ENCODE data around the gene TRAF4.
A peak's percentile ranks its signal among the peaks of the same experiment; 100 is the strongest.

TRAF4 gene

DNA sequence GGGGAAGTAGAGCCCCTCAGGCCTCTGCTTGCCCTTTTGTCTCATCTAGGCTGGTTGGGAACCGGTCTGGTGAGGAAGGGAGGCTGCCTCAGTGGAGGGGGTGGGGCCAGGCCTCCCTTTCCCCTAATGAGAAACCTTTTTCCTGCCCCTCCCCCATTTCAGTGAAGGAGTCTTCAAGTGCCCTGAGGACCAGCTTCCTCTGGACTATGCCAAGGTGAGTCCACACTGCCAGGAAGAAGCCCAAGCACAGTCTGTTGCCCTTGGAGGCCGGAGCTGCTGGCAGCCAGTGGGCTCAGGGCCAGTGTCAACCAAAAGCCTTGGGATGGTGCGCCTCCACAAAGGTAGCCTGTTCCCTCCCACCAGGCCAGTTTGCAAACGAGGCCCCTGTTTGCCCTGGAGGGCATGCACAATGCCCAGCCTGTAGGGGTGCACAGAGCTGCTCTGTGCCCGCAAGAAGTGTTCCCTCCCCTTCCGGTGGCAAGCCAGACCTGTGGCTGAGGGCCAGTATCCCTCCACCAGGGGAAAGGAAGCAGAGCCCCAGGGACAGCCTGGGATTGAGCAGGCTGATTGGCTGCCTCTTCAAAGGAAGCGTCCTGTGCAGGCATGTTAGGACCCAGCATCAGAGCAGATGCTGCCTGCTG is 3.4 kb downstream of the TRAF4 start:
- peak; percentile 71 for DNase-seq (ENCODE audit: low read depth)
- peak overlapping the region; percentile 88 for H3K4me3 ChIP-seq (ENCODE audit: low read length)
- TF ChIP-seq, protein P1, sequence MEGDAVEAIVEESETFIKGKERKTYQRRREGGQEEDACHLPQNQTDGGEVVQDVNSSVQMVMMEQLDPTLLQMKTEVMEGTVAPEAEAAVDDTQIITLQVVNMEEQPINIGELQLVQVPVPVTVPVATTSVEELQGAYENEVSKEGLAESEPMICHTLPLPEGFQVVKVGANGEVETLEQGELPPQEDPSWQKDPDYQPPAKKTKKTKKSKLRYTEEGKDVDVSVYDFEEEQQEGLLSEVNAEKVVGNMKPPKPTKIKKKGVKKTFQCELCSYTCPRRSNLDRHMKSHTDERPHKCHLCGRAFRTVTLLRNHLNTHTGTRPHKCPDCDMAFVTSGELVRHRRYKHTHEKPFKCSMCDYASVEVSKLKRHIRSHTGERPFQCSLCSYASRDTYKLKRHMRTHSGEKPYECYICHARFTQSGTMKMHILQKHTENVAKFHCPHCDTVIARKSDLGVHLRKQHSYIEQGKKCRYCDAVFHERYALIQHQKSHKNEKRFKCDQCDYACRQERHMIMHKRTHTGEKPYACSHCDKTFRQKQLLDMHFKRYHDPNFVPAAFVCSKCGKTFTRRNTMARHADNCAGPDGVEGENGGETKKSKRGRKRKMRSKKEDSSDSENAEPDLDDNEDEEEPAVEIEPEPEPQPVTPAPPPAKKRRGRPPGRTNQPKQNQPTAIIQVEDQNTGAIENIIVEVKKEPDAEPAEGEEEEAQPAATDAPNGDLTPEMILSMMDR (IDR thresholded peaks at IDR 0.05; ENCODE audit: insufficient read depth, low read depth, low read length, missing control alignments), result no peak

- H3K4me3 ChIP-seq (ENCODE audit: low read length), result no peak overlapping the region
Observed at GRCh38 chr17:28747801-28748750, 4.3 kb downstream of the TRAF4 start.

DNA sequence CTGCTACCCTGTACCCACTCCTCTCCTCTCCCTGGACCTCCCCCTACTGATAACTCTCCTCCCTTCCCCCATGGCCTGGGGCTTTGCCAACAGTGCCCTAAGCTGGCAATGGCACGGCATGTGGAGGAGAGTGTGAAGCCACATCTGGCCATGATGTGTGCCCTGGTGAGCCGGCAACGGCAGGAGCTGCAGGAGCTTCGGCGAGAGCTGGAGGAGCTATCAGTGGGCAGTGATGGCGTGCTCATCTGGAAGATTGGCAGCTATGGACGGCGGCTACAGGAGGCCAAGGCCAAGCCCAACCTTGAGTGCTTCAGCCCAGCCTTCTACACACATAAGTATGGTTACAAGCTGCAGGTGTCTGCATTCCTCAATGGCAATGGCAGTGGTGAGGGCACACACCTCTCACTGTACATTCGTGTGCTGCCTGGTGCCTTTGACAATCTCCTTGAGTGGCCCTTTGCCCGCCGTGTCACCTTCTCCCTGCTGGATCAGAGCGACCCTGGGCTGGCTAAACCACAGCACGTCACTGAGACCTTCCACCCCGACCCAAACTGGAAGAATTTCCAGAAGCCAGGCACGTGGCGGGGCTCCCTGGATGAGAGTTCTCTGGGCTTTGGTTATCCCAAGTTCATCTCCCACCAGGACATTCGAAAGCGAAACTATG is 5.2 kb downstream of the TRAF4 start:
- no peak overlapping the region for H3K4me3 ChIP-seq (ENCODE audit: low read length)
- no peak for DNase-seq (ENCODE audit: low read depth)
- TF ChIP-seq, protein P1 (IDR thresholded peaks at IDR 0.05; ENCODE audit: insufficient read depth, low read depth, low read length, missing control alignments), result no peak

More at GRCh38 chr17:28747801-28748750, 4.3 kb downstream of the TRAF4 start:
- TF ChIP-seq, protein P1 (IDR thresholded peaks at IDR 0.05; ENCODE audit: insufficient read depth, low read depth, low read length, missing control alignments), result no peak
- DNase-seq (ENCODE audit: low read depth), result no peak

DNA sequence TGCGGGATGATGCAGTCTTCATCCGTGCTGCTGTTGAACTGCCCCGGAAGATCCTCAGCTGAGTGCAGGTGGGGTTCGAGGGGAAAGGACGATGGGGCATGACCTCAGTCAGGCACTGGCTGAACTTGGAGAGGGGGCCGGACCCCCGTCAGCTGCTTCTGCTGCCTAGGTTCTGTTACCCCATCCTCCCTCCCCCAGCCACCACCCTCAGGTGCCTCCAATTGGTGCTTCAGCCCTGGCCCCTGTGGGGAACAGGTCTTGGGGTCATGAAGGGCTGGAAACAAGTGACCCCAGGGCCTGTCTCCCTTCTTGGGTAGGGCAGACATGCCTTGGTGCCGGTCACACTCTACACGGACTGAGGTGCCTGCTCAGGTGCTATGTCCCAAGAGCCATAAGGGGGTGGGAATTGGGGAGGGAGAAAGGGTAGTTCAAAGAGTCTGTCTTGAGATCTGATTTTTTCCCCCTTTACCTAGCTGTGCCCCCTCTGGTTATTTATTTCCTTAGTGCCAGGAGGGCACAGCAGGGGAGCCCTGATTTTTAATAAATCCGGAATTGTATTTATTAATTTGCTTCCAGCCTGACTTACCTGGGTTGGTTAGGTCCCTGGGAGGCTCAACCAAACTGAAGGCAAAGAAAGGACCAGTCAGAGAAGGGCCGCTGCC is 5.8 kb downstream of the TRAF4 start:
- TF ChIP-seq, protein P1 (IDR thresholded peaks at IDR 0.05; ENCODE audit: insufficient read depth, low read depth, low read length, missing control alignments), result no peak
- DNase-seq (ENCODE audit: low read depth), result no peak
- no peak overlapping the region for H3K4me3 ChIP-seq (ENCODE audit: low read length)

- no peak overlapping the region for H3K4me3 ChIP-seq (ENCODE audit: low read length)
- TF ChIP-seq, protein P1 (IDR thresholded peaks at IDR 0.05; ENCODE audit: insufficient read depth, low read depth, low read length, missing control alignments), result peak; percentile 100
- peak; percentile 95 for DNase-seq (ENCODE audit: low read depth)
Observed at GRCh38 chr17:28750178-28751047, 6.6 kb downstream of the TRAF4 start.

Measured in epithelial cell of esophagus (primary cell).